HEK293 (cell line): ENCODE measurements around the gene SHROOM3.

Experiments
- CTCF ChIA-PET: fragments of 350-600 bp; formaldehyde crosslinking; extraction: SDS; loops from one replicate; lab custom pipeline; 2021; ENCODE audit warnings: antibody characterized with exemption; lab: Yijun Ruan, JAX
- POLR2A ChIA-PET: fragments of 300-600 bp; formaldehyde crosslinking; extraction: SDS; loops from one replicate; lab custom pipeline; 2020; ENCODE audit warnings: antibody characterized with exemption, inconsistent platforms; lab: Yijun Ruan, JAX
- H3K27ac ChIP-seq: fragments of 200-500 bp; sonication (Bioruptor generic); 2 replicates; pipeline ENCODE4 v1.5.1; 2014; ENCODE audit warnings: low read depth, low read length, control low read depth, inconsistent platforms; ENCODE audit errors: extremely low read depth
- H3K36me3 ChIP-seq, 2 experiments: fragments of 200-500 bp in 1 of 2; sonication (Bioruptor generic) in 1 of 2; 1 replicate in 1 of 2; 2 replicates in 1 of 2; pipeline ENCODE4 v1.5.1; 2014 to 2017; ENCODE audit warnings: inconsistent platforms in 2 of 2, low read length in 2 of 2; ENCODE audit not compliant: control insufficient read depth in 2 of 2, insufficient read depth in 1 of 2
- H3K4me1 ChIP-seq: fragments of 200-500 bp; sonication (Bioruptor generic); 2 replicates; pipeline ENCODE4 v1.5.1; 2014; ENCODE audit warnings: mild to moderate bottlenecking, low read length, inconsistent platforms; ENCODE audit not compliant: control insufficient read depth, insufficient read depth
- H3K4me3 ChIP-seq: 2 replicates; pipeline ENCODE4 v1.5.1; 2011; ENCODE audit warnings: low read depth, mild to moderate bottlenecking, control low read depth, low read length, moderate library complexity
- H3K9me3 ChIP-seq: fragments of 200-500 bp; sonication (Bioruptor generic); 2 replicates; pipeline ENCODE4 v1.5.1; 2014; ENCODE audit warnings: low read depth, low read length, inconsistent platforms; ENCODE audit not compliant: control insufficient read depth, insufficient read depth
- AEBP2 ChIP-seq: fragments of 450-650 bp; formaldehyde crosslinking; IDR thresholded peaks from 2 replicates; pipeline ENCODE4 v1.5.1; 2016; ENCODE audit warnings: missing biosample characterization, missing genetic modification characterization, borderline replicate concordance
- HOXA7 ChIP-seq: sonication (generic); formaldehyde crosslinking; IDR thresholded peaks from 2 replicates; pipeline ENCODE4 v1.8.1; 2022; ENCODE audit warnings: missing genetic modification reagents, borderline replicate concordance
- KLF10 ChIP-seq: fragments of 450-650 bp; IDR thresholded peaks from 2 replicates; pipeline ENCODE4 v1.5.1; 2018; ENCODE audit warnings: missing biosample characterization, mild to moderate bottlenecking, missing genetic modification characterization
- MZF1 ChIP-seq: fragments of 450-650 bp; formaldehyde crosslinking; IDR thresholded peaks from 2 replicates; pipeline ENCODE4 v1.5.1; 2017; ENCODE audit warnings: missing biosample characterization, missing genetic modification characterization, borderline replicate concordance
- SALL2 ChIP-seq: fragments of 450-650 bp; formaldehyde crosslinking; IDR thresholded peaks from 2 replicates; pipeline ENCODE4 v1.5.0; 2017; ENCODE audit warnings: missing biosample characterization, mild to moderate bottlenecking, missing genetic modification characterization, borderline replicate concordance
- SP2 ChIP-seq: fragments of 450-650 bp; formaldehyde crosslinking; IDR thresholded peaks from 2 replicates; pipeline ENCODE4 v1.5.1; 2016; ENCODE audit warnings: missing biosample characterization, missing genetic modification characterization
- SP3 ChIP-seq: fragments of 450-650 bp; formaldehyde crosslinking; IDR thresholded peaks from 2 replicates; pipeline ENCODE4 v1.5.1; 2016; ENCODE audit warnings: missing biosample characterization, missing genetic modification characterization
- ZBTB8A ChIP-seq: fragments of 450-650 bp; formaldehyde crosslinking; IDR thresholded peaks from 2 replicates; pipeline ENCODE4 v1.5.1; 2016; ENCODE audit warnings: missing biosample characterization, missing genetic modification characterization
- ZFHX2 ChIP-seq: fragments of 450-650 bp; formaldehyde crosslinking; conservative IDR thresholded peaks from 2 replicates; pipeline ENCODE4 v1.5.1; 2016; ENCODE audit warnings: missing biosample characterization, missing genetic modification characterization
- ZNF140 ChIP-seq: fragments of 450-650 bp; formaldehyde crosslinking; IDR thresholded peaks from 2 replicates; pipeline ENCODE4 v1.5.1; 2016; ENCODE audit warnings: missing biosample characterization, missing genetic modification characterization
- ZNF155 ChIP-seq: fragments of 450-650 bp; formaldehyde crosslinking; IDR thresholded peaks from 2 replicates; pipeline ENCODE4 v1.5.1; 2016; ENCODE audit warnings: missing biosample characterization, missing genetic modification characterization
- ZNF16 ChIP-seq: fragments of 450-650 bp; formaldehyde crosslinking; IDR thresholded peaks from 2 replicates; pipeline ENCODE4 v1.5.1; 2016; ENCODE audit warnings: low read depth, missing biosample characterization, missing genetic modification characterization
- ZNF169 ChIP-seq: fragments of 450-650 bp; formaldehyde crosslinking; IDR thresholded peaks from 2 replicates; pipeline ENCODE4 v1.5.1; 2016; ENCODE audit warnings: missing biosample characterization, missing genetic modification characterization
- ZNF2 ChIP-seq: fragments of 450-650 bp; formaldehyde crosslinking; IDR thresholded peaks from 2 replicates; pipeline ENCODE4 v1.5.1; 2016; ENCODE audit warnings: missing biosample characterization, missing genetic modification characterization
- ZNF202 ChIP-seq: fragments of 450-650 bp; formaldehyde crosslinking; IDR thresholded peaks from 2 replicates; pipeline ENCODE4 v1.5.1; 2016; ENCODE audit warnings: missing biosample characterization, missing genetic modification characterization, borderline replicate concordance
- ZNF211 ChIP-seq: fragments of 450-650 bp; formaldehyde crosslinking; IDR thresholded peaks from 2 replicates; pipeline ENCODE4 v1.5.1; 2016; ENCODE audit warnings: low read depth, missing biosample characterization, missing genetic modification characterization
- ZNF214 ChIP-seq: fragments of 450-650 bp; formaldehyde crosslinking; IDR thresholded peaks from 2 replicates; pipeline ENCODE4 v1.5.1; 2017; ENCODE audit warnings: missing biosample characterization, mild to moderate bottlenecking, missing genetic modification characterization, borderline replicate concordance
- ZNF366 ChIP-seq: fragments of 450-650 bp; formaldehyde crosslinking; conservative IDR thresholded peaks from 2 replicates; pipeline ENCODE4 v1.5.1; 2016; ENCODE audit warnings: missing biosample characterization, missing genetic modification characterization
- ZNF426 ChIP-seq: fragments of 450-650 bp; formaldehyde crosslinking; IDR thresholded peaks from 2 replicates; pipeline ENCODE4 v1.5.1; 2017; ENCODE audit warnings: missing biosample characterization, missing genetic modification characterization, mild to moderate bottlenecking, inconsistent platforms, moderate library complexity
- ZNF521 ChIP-seq: fragments of 450-650 bp; formaldehyde crosslinking; IDR thresholded peaks from 2 replicates; pipeline ENCODE4 v1.5.1; 2017; ENCODE audit warnings: missing biosample characterization, mild to moderate bottlenecking, missing genetic modification characterization
- ZNF561 ChIP-seq: fragments of 450-650 bp; IDR thresholded peaks from 2 replicates; pipeline ENCODE4 v1.5.1; 2018; ENCODE audit warnings: missing biosample characterization, missing genetic modification characterization, borderline replicate concordance
- ZNF571 ChIP-seq: fragments of 450-650 bp; formaldehyde crosslinking; IDR thresholded peaks from 2 replicates; pipeline ENCODE4 v1.5.0; 2017; ENCODE audit warnings: missing biosample characterization, missing genetic modification characterization
- ZNF623 ChIP-seq: fragments of 450-650 bp; formaldehyde crosslinking; IDR thresholded peaks from 2 replicates; pipeline ENCODE4 v1.5.1; 2016; ENCODE audit warnings: missing biosample characterization, missing genetic modification characterization
- ZNF639 ChIP-seq: fragments of 450-650 bp; formaldehyde crosslinking; IDR thresholded peaks from 2 replicates; pipeline ENCODE4 v1.5.1; 2016; ENCODE audit warnings: missing biosample characterization, missing genetic modification characterization
- ZNF76 ChIP-seq: fragments of 450-650 bp; formaldehyde crosslinking; IDR thresholded peaks from 2 replicates; pipeline ENCODE4; 2016; ENCODE audit warnings: low read depth, missing biosample characterization, missing genetic modification characterization, borderline replicate concordance
- ZNF768 ChIP-seq: fragments of 450-650 bp; formaldehyde crosslinking; IDR thresholded peaks from 2 replicates; pipeline ENCODE4 v1.5.1; 2018; ENCODE audit warnings: missing biosample characterization, mild to moderate bottlenecking, missing genetic modification characterization
- ZNF830 ChIP-seq: fragments of 450-650 bp; IDR thresholded peaks from 2 replicates; pipeline ENCODE4 v1.5.0; 2018; ENCODE audit warnings: missing biosample characterization, missing genetic modification characterization, low read depth, mild to moderate bottlenecking, moderate library complexity
- ZSCAN23 ChIP-seq: fragments of 450-650 bp; formaldehyde crosslinking; IDR thresholded peaks from 2 replicates; pipeline ENCODE4 v1.5.1; 2016; ENCODE audit warnings: missing biosample characterization, missing genetic modification characterization

The SHROOM3 gene

GRCh38 chr4:76637712-76638361 is 202.8 kb downstream of the SHROOM3 start (continued):
- TF ChIP-seq HOXA7 (CRISPR knock-in tag) (no peak), ZNF830 (tag by site-specific recombination) (no peak), ZNF169 (tag by site-specific recombination) (no peak), ZSCAN23 (tag by site-specific recombination) (no peak)

- ChIA-PET POLR2A (no interaction called here), CTCF (no interaction called here)
- no peak overlapping the region for H3K4me3 ChIP-seq
- H3K9me3 ChIP-seq, result no peaks in the 10 kb centered on the region
- no peaks in the 10 kb centered on the region; the same call in 1 of the 2 replicates for H3K4me1 ChIP-seq
- no peaks in the 10 kb centered on the region for H3K36me3 ChIP-seq
- H3K27ac ChIP-seq, result no peak overlapping the region
- no peak for TF ChIP-seq AEBP2 (tag by site-specific recombination)
- no peak for TF ChIP-seq ZNF2 (tag by site-specific recombination)
- TF ChIP-seq ZNF76 (tag by site-specific recombination), result no peak
- no peak for TF ChIP-seq ZNF155
- no peak for TF ChIP-seq ZNF140 (tag by site-specific recombination)
- TF ChIP-seq ZNF366 (tag by site-specific recombination), result no peak
- TF ChIP-seq ZNF768 (tag by site-specific recombination), result no peak
- no peak for TF ChIP-seq ZNF639
- no peak for TF ChIP-seq ZNF211 (tag by site-specific recombination)
- TF ChIP-seq ZNF16 (tag by site-specific recombination), result no peak
- TF ChIP-seq ZNF561 (tag by site-specific recombination), result no peak
- no peak for TF ChIP-seq ZNF202 (tag by site-specific recombination)
- TF ChIP-seq KLF10 (tag by site-specific recombination), result no peak
- TF ChIP-seq ZNF426 (tag by site-specific recombination), result no peak
- TF ChIP-seq SP3, result no peak
- no peak for TF ChIP-seq ZNF623 (tag by site-specific recombination)
- no peak for TF ChIP-seq ZBTB8A
- TF ChIP-seq ZNF521, result no peak
- no peak for TF ChIP-seq SP2
Observed at GRCh38 chr4:76639288-76639687, 204.3 kb downstream of the SHROOM3 start.

- POLR2A ChIA-PET, result no interaction called here
- H3K36me3 ChIP-seq, result no peaks in the 10 kb centered on the region
- peaks cover 4% of the 10 kb centered on the region for H3K4me1 ChIP-seq
- no peaks in the 10 kb centered on the region for H3K9me3 ChIP-seq
- CTCF ChIA-PET, result no interaction called here
- H3K27ac ChIP-seq, result no peak overlapping the region
- TF ChIP-seq ZNF561 (tag by site-specific recombination) (no peak), SALL2 (tag by site-specific recombination) (no peak), ZNF571 (tag by site-specific recombination) (no peak), ZFHX2 (no peak), ZNF214 (no peak), MZF1 (tag by site-specific recombination) (no peak)
- no peak overlapping the region for H3K4me3 ChIP-seq
Observed at GRCh38 chr4:76640353-76640910, 205.4 kb downstream of the SHROOM3 start.
